ENCODE measurements around the gene CDH24. TPM values are rescaled to one million over a fixed set of nuclear protein-coding genes. Genes with fewer than 3 reads are reported as not detected.

Gene CDH24
- total RNA-seq (2.8 TPM), polyA plus RNA-seq (7.0 TPM)
- long read RNA-seq, donor 1: 0 reads
- long read RNA-seq, donor 2: 0 reads
- long read RNA-seq, donor 3: 0 reads
- long read RNA-seq, donor 4: 0 reads
- long read RNA-seq, donor 5, partial matches to known transcripts: 0 of 2 reads
- long read RNA-seq, donor 5, other reads (novel, unspliced or antisense): 0 of 2 reads
- long read RNA-seq, donor 6: 0 reads
- long read RNA-seq, donor 7: 0 reads
- long read RNA-seq, donor 8: 0 reads
- long read RNA-seq, donor 9: 0 reads
- long read RNA-seq, donor 10: 0 reads

GRCh38 chr14:23056956-23057756, at the start of gene CDH24:
CDH24 (minus strand) TSS chr14:23057520; CDS start chr14:23055733, 1,787 bp downstream.
- peak within 1 kb of the TSS in 1 of 2 donors; percentile 31 for H3K27ac ChIP-seq (ENCODE audit: low read depth in 1 of 2, low read length in 1 of 2)
- 2% methylated on average over 73 of the region's 73 CpGs for WGBS
- peaks cover 37 to 48% of the 10 kb centered on the region in 2 donors for H3K36me3 ChIP-seq (ENCODE audit: control insufficient read depth in 2 of 2, insufficient read depth in 2 of 2, low read length in 1 of 2)
- peaks cover 0 to 12% of the 10 kb centered on the region in 2 donors for H3K27me3 ChIP-seq (ENCODE audit: control insufficient read depth in 2 of 2, insufficient read depth in 1 of 2, low read length in 1 of 2)
- peaks cover 15 to 25% of the 10 kb centered on the region in 2 donors for H3K4me1 ChIP-seq (ENCODE audit: control insufficient read depth in 2 of 2, insufficient read depth in 2 of 2, low read length in 2 of 2)
- H3K4me3 ChIP-seq (ENCODE audit: low read length in 2 of 2): peak within 1 kb of the TSS; percentile 62 to 77
- H3K9me3 ChIP-seq (ENCODE audit: control insufficient read depth in 2 of 2, insufficient read depth in 1 of 2, low read length in 1 of 2): peaks cover 0 to 1% of the 10 kb centered on the region in 2 donors
- peak in 4 of 9 donors; percentile 38 to 82 (median 72) for DNase-seq (ENCODE audit: low read depth in 6 of 9, low spot score in 9 of 9)

DNA sequence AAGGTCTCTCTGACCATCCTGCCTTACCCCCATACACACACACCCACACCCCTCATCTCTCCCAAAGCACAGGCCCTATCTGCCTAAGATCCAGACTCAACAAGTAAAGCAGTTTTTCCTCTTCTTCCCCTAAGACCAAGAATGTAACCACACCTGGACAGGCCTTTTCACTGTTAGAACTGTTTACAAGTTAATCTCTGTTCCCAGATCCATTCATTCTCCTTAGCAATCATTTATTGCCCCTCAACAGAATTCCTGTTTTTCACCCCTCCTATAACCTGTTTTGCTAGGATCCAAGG, 49.4 kb upstream of the CDH24 start:
- Histone ChIP-seq H3K36me3 (ENCODE audit: control insufficient read depth in 2 of 2, insufficient read depth in 2 of 2, low read length in 1 of 2) (no peaks in the 10 kb centered on the region), H3K27me3 (ENCODE audit: control insufficient read depth in 2 of 2, insufficient read depth in 1 of 2, low read length in 1 of 2) (peaks cover 3 to 18% of the 10 kb centered on the region in 2 donors), H3K4me3 (ENCODE audit: low read length in 2 of 2) (no peak overlapping the region), H3K4me1 (ENCODE audit: control insufficient read depth in 2 of 2, insufficient read depth in 2 of 2, low read length in 2 of 2) (no peaks in the 10 kb centered on the region), H3K27ac (ENCODE audit: low read depth in 1 of 2, low read length in 1 of 2) (no peak overlapping the region), H3K9me3 (ENCODE audit: control insufficient read depth in 2 of 2, insufficient read depth in 1 of 2, low read length in 1 of 2) (peaks cover 0 to 3% of the 10 kb centered on the region in 2 donors)
- DNase-seq (ENCODE audit: low read depth in 6 of 9, low spot score in 9 of 9): no peak

DNA sequence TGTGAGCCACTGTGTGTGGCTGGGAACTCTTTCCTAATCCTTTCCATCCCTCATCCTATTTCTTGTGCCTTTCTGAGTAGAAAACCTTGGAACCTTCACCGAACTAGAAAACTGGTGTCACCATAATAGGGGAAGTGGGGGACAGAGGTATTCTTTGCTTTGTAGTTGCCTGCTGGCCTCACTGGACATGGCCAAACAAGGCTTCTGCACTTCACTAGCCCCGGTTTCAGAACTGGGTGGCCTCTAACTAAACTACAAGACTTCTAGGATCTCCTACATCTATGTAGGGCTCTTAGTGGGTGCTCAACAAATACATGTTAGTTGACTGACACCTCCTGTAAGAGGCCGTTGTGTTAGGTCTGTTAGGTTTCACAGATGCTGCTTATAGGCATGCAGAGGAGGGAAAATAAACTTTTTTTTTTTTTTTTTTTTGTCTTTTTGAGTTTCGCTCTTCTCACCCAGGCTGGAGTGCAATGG, 48.1 kb upstream of the CDH24 start:
- Histone ChIP-seq H3K27me3 (ENCODE audit: control insufficient read depth in 2 of 2, insufficient read depth in 1 of 2, low read length in 1 of 2) (peaks cover 0 to 7% of the 10 kb centered on the region in 2 donors), H3K36me3 (ENCODE audit: control insufficient read depth in 2 of 2, insufficient read depth in 2 of 2, low read length in 1 of 2) (no peaks in the 10 kb centered on the region), H3K4me3 (ENCODE audit: low read length in 2 of 2) (no peak overlapping the region), H3K9me3 (ENCODE audit: control insufficient read depth in 2 of 2, insufficient read depth in 1 of 2, low read length in 1 of 2) (peaks cover 0 to 3% of the 10 kb centered on the region in 2 donors), H3K27ac (ENCODE audit: low read depth in 1 of 2, low read length in 1 of 2) (no peak overlapping the region), H3K4me1 (ENCODE audit: control insufficient read depth in 2 of 2, insufficient read depth in 2 of 2, low read length in 2 of 2) (no peaks in the 10 kb centered on the region)
- no peak for DNase-seq (ENCODE audit: low read depth in 6 of 9, low spot score in 9 of 9)
- 97% methylated on average over 4 of the region's 4 CpGs for WGBS

GRCh38 chr14:23104591-23105347, 47.4 kb upstream of the CDH24 start, which contains the start of gene CIROP:
CIROP (minus strand) TSS chr14:23104989; CDS start chr14:23104920, 69 bp downstream.
- no peak for DNase-seq (ENCODE audit: low read depth in 6 of 9, low spot score in 9 of 9)
- Histone ChIP-seq H3K27me3 (ENCODE audit: control insufficient read depth in 2 of 2, insufficient read depth in 1 of 2, low read length in 1 of 2) (peaks cover 0 to 2% of the 10 kb centered on the region in 2 donors), H3K4me1 (ENCODE audit: control insufficient read depth in 2 of 2, insufficient read depth in 2 of 2, low read length in 2 of 2) (no peaks in the 10 kb centered on the region), H3K27ac (ENCODE audit: low read depth in 1 of 2, low read length in 1 of 2) (no peak within 1 kb of the TSS), H3K9me3 (ENCODE audit: control insufficient read depth in 2 of 2, insufficient read depth in 1 of 2, low read length in 1 of 2) (peaks cover 0 to 3% of the 10 kb centered on the region in 2 donors), H3K4me3 (ENCODE audit: low read length in 2 of 2) (no peak within 1 kb of the TSS), H3K36me3 (ENCODE audit: control insufficient read depth in 2 of 2, insufficient read depth in 2 of 2, low read length in 1 of 2) (no peaks in the 10 kb centered on the region)
- WGBS: 92% methylated on average over 11 of the region's 11 CpGs

DNA sequence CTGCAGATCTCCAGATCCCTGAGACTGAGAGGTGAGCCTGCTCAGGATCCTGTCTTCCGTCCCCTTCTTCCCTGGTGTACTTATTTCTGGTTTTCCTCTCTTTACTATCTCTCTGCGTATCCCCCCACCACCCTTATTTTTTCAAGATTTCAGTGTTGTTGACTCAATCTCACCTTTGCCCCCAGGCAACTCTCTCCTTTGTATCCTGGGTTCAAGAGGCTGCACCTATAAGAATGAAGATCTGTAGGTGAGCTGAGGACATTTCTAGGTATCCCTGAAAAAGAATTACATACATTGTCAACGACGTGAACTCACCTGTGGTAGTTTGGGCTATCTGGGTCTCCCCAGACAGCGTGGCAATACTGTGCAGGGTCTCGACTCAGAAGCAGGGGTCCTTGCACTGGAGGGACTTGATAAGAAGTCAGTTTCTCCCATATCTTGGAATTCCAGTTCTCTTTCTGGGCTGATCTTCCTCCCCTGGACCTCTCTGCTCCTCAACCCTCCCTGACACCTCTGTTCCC, 46.8 kb upstream of the CDH24 start:
- H3K27ac ChIP-seq (ENCODE audit: low read depth in 1 of 2, low read length in 1 of 2): no peak overlapping the region
- peaks cover 0 to 2% of the 10 kb centered on the region in 2 donors for H3K36me3 ChIP-seq (ENCODE audit: control insufficient read depth in 2 of 2, insufficient read depth in 2 of 2, low read length in 1 of 2)
- peaks cover 0 to 3% of the 10 kb centered on the region in 2 donors for H3K9me3 ChIP-seq (ENCODE audit: control insufficient read depth in 2 of 2, insufficient read depth in 1 of 2, low read length in 1 of 2)
- H3K4me1 ChIP-seq (ENCODE audit: control insufficient read depth in 2 of 2, insufficient read depth in 2 of 2, low read length in 2 of 2): no peaks in the 10 kb centered on the region
- no peak overlapping the region for H3K4me3 ChIP-seq (ENCODE audit: low read length in 2 of 2)
- peaks cover 0 to 2% of the 10 kb centered on the region in 2 donors for H3K27me3 ChIP-seq (ENCODE audit: control insufficient read depth in 2 of 2, insufficient read depth in 1 of 2, low read length in 1 of 2)
- no peak for DNase-seq (ENCODE audit: low read depth in 6 of 9, low spot score in 9 of 9)
- 95% methylated on average over 6 of the region's 6 CpGs for WGBS

- peaks cover 2 to 8% of the 10 kb centered on the region in 2 donors for H3K36me3 ChIP-seq (ENCODE audit: control insufficient read depth in 2 of 2, insufficient read depth in 2 of 2, low read length in 1 of 2)
- no peaks in the 10 kb centered on the region for H3K9me3 ChIP-seq (ENCODE audit: control insufficient read depth in 2 of 2, insufficient read depth in 1 of 2, low read length in 1 of 2)
- H3K4me3 ChIP-seq (ENCODE audit: low read length in 2 of 2): no peak overlapping the region
- H3K4me1 ChIP-seq (ENCODE audit: control insufficient read depth in 2 of 2, insufficient read depth in 2 of 2, low read length in 2 of 2): no peaks in the 10 kb centered on the region
- 96% methylated on average over 4 of the region's 4 CpGs for WGBS
- H3K27me3 ChIP-seq (ENCODE audit: control insufficient read depth in 2 of 2, insufficient read depth in 1 of 2, low read length in 1 of 2): peaks cover 0 to 2% of the 10 kb centered on the region in 2 donors
- no peak overlapping the region for H3K27ac ChIP-seq (ENCODE audit: low read depth in 1 of 2, low read length in 1 of 2)
- no peak for DNase-seq (ENCODE audit: low read depth in 6 of 9, low spot score in 9 of 9)
Observed at GRCh38 chr14:23103581-23103980, 46.3 kb upstream of the CDH24 start.

DNA sequence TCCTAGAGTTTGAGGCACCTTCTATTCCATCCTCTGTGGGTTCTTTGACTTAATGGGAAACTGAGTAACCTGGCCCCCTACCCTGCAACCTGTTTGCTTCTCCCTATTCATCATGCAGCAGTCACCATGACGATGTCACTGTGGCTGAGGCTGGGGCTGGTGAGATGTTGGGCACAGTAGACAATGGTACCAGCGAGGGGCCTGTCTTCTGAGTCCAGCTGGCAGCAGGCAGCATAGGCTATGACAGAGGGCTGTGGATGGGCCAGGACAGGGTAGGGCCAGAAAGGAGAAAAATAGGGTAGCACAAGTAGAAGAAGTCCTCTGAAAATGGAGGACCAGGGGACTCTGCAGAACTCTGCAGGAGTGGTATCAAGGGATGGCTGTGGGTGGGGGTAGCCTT, 45.5 kb upstream of the CDH24 start:
- Histone ChIP-seq H3K36me3 (ENCODE audit: control insufficient read depth in 2 of 2, insufficient read depth in 2 of 2, low read length in 1 of 2) (peaks cover 9 to 15% of the 10 kb centered on the region in 2 donors), H3K4me1 (ENCODE audit: control insufficient read depth in 2 of 2, insufficient read depth in 2 of 2, low read length in 2 of 2) (no peaks in the 10 kb centered on the region), H3K4me3 (ENCODE audit: low read length in 2 of 2) (no peak overlapping the region), H3K27ac (ENCODE audit: low read depth in 1 of 2, low read length in 1 of 2) (no peak overlapping the region), H3K9me3 (ENCODE audit: control insufficient read depth in 2 of 2, insufficient read depth in 1 of 2, low read length in 1 of 2) (no peaks in the 10 kb centered on the region), H3K27me3 (ENCODE audit: control insufficient read depth in 2 of 2, insufficient read depth in 1 of 2, low read length in 1 of 2) (peaks cover 0 to 2% of the 10 kb centered on the region in 2 donors)
- DNase-seq (ENCODE audit: low read depth in 6 of 9, low spot score in 9 of 9): no peak
- WGBS: 98% methylated on average over 2 of the region's 2 CpGs

GRCh38 chr14:23101986-23102625, 44.8 kb upstream of the CDH24 start:
- no peak overlapping the region for H3K27ac ChIP-seq (ENCODE audit: low read depth in 1 of 2, low read length in 1 of 2)
- H3K9me3 ChIP-seq (ENCODE audit: control insufficient read depth in 2 of 2, insufficient read depth in 1 of 2, low read length in 1 of 2): no peaks in the 10 kb centered on the region
- no peaks in the 10 kb centered on the region for H3K4me1 ChIP-seq (ENCODE audit: control insufficient read depth in 2 of 2, insufficient read depth in 2 of 2, low read length in 2 of 2)
- peaks cover 12 to 22% of the 10 kb centered on the region in 2 donors for H3K36me3 ChIP-seq (ENCODE audit: control insufficient read depth in 2 of 2, insufficient read depth in 2 of 2, low read length in 1 of 2)
- H3K27me3 ChIP-seq (ENCODE audit: control insufficient read depth in 2 of 2, insufficient read depth in 1 of 2, low read length in 1 of 2): peaks cover 0 to 2% of the 10 kb centered on the region in 2 donors
- 93% methylated on average over 10 of the region's 10 CpGs for WGBS
- no peak for DNase-seq (ENCODE audit: low read depth in 6 of 9, low spot score in 9 of 9)
- H3K4me3 ChIP-seq (ENCODE audit: low read length in 2 of 2): no peak overlapping the region

All from thymus (tissue), 14 donors.